ENCODE measurements around the gene GRM3.

GRCh38 chr7:86687831-86688230, 44.1 kb downstream of the GRM3 start:
- TF ChIP-seq CTCF (IDR thresholded peaks at IDR 0.05; ENCODE audit: low read depth, low read length) (no peak), POLR2A (IDR thresholded peaks at IDR 0.05; ENCODE audit: extremely low read depth, insufficient read length) (no peak), MYC (IDR thresholded peaks at IDR 0.05; ENCODE audit: low read depth, low read length) (no peak)
